22Rv1 (cell line): Measurements from ENCODE around the gene WASF3.

Experiments used
- H3K27ac ChIP-seq: fragments of 450-650 bp; 2 replicates; pipeline ENCODE4 v1.5.1; 2017
- ZFX ChIP-seq: fragments of 450-650 bp; IDR thresholded peaks from 2 replicates; pipeline ENCODE4 v1.6.1; 2017; ENCODE audit warnings: antibody characterized with exemption, borderline replicate concordance
- TF ChIP-seq, protein P1 (sequence below): fragments of 450-650 bp; IDR thresholded peaks from 2 replicates; pipeline ENCODE4 v1.5.1; 2017; ENCODE audit warnings: mild to moderate bottlenecking

The WASF3 gene

DNA sequence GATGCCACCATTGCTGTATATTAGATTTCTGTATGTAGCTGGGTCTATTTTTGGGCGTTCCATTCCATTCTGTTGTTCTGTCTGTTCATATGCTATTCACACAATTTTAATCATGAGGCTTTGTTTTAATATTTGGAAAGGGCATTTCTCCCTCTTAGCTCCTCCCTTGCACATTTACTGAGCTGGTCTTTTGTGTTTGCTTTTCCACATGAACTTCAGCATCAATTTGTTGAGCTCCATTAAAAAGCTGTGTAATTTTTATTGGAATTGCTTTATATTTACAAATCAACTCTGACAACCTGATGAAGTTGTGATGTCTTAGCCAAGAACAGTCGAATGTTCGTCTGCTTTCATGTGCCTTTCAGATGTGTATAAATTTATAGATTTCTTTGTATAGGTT lies 14.0 kb downstream of the WASF3 start:
- no peak overlapping the region for H3K27ac ChIP-seq
- no peak for TF ChIP-seq ZFX
- TF ChIP-seq, protein P1, sequence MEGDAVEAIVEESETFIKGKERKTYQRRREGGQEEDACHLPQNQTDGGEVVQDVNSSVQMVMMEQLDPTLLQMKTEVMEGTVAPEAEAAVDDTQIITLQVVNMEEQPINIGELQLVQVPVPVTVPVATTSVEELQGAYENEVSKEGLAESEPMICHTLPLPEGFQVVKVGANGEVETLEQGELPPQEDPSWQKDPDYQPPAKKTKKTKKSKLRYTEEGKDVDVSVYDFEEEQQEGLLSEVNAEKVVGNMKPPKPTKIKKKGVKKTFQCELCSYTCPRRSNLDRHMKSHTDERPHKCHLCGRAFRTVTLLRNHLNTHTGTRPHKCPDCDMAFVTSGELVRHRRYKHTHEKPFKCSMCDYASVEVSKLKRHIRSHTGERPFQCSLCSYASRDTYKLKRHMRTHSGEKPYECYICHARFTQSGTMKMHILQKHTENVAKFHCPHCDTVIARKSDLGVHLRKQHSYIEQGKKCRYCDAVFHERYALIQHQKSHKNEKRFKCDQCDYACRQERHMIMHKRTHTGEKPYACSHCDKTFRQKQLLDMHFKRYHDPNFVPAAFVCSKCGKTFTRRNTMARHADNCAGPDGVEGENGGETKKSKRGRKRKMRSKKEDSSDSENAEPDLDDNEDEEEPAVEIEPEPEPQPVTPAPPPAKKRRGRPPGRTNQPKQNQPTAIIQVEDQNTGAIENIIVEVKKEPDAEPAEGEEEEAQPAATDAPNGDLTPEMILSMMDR, result no peak

DNA sequence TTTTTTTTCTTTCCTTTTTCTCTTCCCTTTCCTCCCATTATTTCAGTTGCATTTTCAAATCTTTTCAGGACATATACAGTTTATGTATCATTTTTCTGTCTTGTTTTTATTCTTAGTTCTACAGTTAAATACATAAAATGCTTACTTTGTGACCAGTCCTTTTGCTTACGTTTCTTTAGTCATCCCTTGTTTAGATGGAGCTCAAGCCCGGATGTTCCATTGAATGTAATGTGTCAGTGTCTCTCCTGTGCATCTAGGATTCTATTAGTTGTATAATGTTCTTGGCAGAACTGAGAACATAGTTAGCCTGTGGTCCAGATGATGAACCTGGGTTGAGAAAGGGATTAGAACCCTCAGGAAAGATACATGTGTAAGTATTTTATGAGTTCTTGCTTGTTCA lies 17.8 kb downstream of the WASF3 start:
- H3K27ac ChIP-seq, result no peak overlapping the region
- TF ChIP-seq, protein P1, result no peak
- TF ChIP-seq ZFX, result no peak

DNA sequence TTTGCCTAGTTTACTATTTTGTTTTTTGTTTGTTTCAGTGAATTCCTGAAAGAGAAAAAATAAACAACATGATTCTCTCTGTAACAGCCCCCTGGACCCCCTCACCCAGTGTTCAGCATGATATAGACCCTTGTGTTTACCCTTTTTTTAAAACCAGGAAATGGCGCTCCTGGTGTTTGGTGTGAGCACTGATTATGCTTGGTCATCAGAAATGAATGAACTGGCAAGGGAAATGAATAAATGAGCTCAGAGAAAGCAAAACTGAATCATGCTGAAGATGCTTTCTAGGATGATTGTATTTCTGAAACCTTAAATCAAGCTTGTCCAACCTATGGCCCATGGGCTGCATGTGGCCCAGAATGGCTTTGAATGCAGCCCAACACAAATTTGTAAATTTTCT lies 22.1 kb downstream of the WASF3 start:
- TF ChIP-seq, protein P1, result no peak
- TF ChIP-seq ZFX, result no peak
- H3K27ac ChIP-seq, result no peak overlapping the region

DNA sequence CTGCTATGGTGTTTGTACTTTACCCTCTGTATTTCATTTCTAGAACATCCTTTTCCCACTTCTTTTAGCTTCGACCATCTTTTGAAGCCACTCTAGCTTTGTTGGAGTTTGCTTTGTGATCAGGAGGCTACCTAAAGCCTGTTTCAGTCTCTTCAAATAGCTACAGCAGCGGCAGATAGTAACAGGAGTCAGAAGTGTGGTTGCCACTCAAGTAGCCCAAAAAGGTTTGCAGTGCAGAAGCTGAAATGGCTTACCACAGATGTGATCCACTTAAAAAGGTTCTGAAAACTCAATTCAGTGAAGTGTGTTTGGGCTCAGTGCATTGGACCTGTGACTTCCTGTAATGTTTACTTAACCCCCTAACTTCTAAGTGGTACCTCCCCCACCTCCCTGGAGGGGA lies 26.2 kb downstream of the WASF3 start:
- H3K27ac ChIP-seq, result no peak overlapping the region
- no peak for TF ChIP-seq ZFX
- TF ChIP-seq, protein P1, result no peak

DNA sequence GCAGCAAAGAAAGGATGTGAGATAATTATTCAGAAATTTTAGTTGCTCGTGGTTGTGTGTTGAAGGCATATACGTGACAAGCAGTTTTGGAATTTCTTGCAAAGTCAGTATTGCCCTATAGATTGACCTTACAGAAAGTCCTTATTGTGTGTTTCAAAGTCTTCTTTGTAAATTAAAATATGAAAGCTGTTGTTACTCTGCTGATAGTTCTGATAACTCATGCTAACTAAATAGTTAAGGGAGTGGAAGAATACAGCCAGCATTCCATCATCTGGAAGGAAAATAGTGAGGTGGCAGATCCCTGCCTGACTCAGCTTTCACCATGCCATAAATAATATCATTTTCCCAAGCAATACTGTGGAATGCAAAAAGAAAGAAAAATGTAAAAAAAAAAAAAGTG lies 27.2 kb downstream of the WASF3 start:
- H3K27ac ChIP-seq, result no peak overlapping the region
- no peak for TF ChIP-seq ZFX
- TF ChIP-seq, protein P1, result no peak

DNA sequence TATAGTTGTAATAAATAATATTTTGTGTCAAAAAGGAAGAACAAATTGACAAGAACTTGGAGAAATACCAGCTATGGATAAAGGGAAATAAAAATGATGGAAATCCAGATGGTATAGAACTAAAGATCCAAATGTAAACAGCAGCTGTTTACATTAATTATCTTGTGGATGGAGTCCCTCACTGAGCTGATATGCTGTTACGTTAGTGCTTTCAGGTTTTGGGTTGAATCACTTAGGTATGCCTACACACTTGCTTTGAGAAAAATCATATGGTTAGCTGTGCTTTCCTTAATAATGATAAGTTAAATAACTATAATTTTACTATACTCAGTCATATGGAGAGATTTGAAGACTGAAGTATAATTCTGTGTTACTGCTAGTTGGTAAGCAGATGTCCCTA lies 27.7 kb downstream of the WASF3 start:
- TF ChIP-seq, protein P1, result no peak
- no peak for TF ChIP-seq ZFX

DNA sequence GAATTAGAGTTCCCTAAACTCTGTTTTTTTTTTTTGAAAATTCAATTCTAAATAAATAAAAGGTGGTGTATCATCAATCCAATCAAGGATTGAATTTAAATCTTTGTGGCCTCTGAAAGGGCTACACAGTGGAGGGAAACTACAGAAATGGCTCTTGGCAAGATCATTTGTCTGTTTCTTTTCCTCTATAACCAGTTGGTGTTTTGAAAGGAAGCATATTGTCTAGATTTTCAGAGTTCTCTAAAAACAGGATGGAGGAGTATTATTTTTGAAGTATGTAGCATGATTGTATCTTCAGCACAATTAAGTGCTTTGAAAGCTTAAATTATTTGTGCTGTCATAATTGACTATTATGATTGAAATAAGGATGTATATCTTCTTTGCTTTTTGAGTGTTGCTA lies 29.8 kb downstream of the WASF3 start:
- TF ChIP-seq ZFX, result no peak
- TF ChIP-seq, protein P1, result no peak
- H3K27ac ChIP-seq, result no peak overlapping the region

More for the DNA sequence above, 27.7 kb downstream of the WASF3 start:
- H3K27ac ChIP-seq, result no peak overlapping the region
